ENCODE data around the gene REC114.
"Not testable (repeated sequence)": the region's sequence is repeated elsewhere in the genome, so short reads cannot be mapped to it uniquely, and the experiment has no call there.

The REC114 gene

GRCh38 chr15:73442421-73442820 lies 543 bp upstream of the REC114 start:
- no peaks in the 10 kb centered on the region for H4K20me1 ChIP-seq (ENCODE audit: insufficient read depth)
- no peaks in the 10 kb centered on the region for H3K27me3 ChIP-seq (ENCODE audit: insufficient read depth, low read depth)
- TF ChIP-seq, protein P1, sequence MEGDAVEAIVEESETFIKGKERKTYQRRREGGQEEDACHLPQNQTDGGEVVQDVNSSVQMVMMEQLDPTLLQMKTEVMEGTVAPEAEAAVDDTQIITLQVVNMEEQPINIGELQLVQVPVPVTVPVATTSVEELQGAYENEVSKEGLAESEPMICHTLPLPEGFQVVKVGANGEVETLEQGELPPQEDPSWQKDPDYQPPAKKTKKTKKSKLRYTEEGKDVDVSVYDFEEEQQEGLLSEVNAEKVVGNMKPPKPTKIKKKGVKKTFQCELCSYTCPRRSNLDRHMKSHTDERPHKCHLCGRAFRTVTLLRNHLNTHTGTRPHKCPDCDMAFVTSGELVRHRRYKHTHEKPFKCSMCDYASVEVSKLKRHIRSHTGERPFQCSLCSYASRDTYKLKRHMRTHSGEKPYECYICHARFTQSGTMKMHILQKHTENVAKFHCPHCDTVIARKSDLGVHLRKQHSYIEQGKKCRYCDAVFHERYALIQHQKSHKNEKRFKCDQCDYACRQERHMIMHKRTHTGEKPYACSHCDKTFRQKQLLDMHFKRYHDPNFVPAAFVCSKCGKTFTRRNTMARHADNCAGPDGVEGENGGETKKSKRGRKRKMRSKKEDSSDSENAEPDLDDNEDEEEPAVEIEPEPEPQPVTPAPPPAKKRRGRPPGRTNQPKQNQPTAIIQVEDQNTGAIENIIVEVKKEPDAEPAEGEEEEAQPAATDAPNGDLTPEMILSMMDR (conservative IDR thresholded peaks at IDR 0.05; ENCODE audit: low read depth, low read length) = no peak
- no peaks in the 10 kb centered on the region for H3K79me2 ChIP-seq (ENCODE audit: insufficient read depth, low read depth)
- no peak overlapping the region for H3K27ac ChIP-seq
- no peak overlapping the region for H3K4me2 ChIP-seq
- no peak overlapping the region for H2AFZ ChIP-seq (ENCODE audit: low read depth)
- no peak overlapping the region for H3K9ac ChIP-seq
- no peak overlapping the region for H3K4me3 ChIP-seq (IDR thresholded peaks at IDR 0.05; ENCODE audit: insufficient read depth, low read depth, low read length)
- no peaks in the 10 kb centered on the region for H3K4me1 ChIP-seq (ENCODE audit: low read depth, poor library complexity, severe bottlenecking)
- no peaks in the 10 kb centered on the region for H3K36me3 ChIP-seq (ENCODE audit: insufficient read depth)

DNA sequence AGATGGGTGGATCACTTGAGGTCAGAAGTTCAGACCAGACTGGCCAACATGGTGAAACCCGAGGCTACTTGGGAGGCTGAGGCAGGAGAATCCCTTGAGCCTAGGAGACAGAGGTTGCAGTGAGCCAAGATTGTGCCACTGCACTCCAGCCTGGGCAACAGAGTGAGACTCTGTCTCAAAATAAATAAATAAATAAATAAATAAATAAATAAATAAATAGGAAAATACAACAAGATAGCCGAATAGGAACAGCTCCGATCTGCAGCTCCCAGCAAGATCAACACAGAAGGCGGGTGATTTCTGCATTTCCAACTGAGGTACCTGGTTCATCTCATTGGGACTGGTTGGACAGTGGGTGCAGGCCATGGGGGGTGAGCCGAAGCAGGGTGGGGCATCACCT lies 4.5 kb downstream of the REC114 start:
- H3K27me3 ChIP-seq (ENCODE audit: insufficient read depth, low read depth); H3K4me3 ChIP-seq (IDR thresholded peaks at IDR 0.05; ENCODE audit: insufficient read depth, low read depth, low read length); H3K27ac ChIP-seq; H3K36me3 ChIP-seq (ENCODE audit: insufficient read depth); H4K20me1 ChIP-seq (ENCODE audit: insufficient read depth); H3K4me2 ChIP-seq; H2AFZ ChIP-seq (ENCODE audit: low read depth); H3K79me2 ChIP-seq (ENCODE audit: insufficient read depth, low read depth); H3K9ac ChIP-seq; H3K4me1 ChIP-seq (ENCODE audit: low read depth, poor library complexity, severe bottlenecking): not testable (repeated sequence)

DNA sequence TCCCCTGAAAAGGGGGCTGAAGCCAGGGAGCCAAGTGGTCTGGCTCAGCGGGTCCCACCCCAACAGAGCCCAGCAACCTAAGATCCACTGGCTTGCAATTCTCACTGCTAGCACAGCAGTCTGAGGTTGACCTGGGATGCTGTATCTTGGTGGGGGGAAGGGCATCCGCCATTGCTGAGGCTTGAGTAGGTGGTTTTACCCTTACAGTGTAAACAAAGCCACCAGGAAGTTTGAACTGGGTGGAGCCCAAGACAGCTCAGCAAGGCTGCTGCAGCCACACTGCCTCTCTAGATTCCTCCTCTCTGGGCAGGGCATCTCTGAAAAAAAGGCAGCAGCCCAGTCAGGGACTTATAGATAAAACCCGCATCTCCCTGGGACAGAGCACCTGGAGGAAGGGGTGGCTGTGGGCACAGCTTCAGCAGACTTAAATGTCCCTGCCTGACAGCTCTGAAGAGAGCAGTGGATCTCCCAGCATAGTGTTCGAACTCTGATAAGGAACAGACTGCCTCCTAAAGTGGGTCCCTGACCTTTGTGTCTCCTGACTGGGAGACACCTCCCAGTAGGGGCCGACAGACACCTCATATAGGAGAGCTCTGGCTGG lies 5.3 kb downstream of the REC114 start:
- H3K4me2 ChIP-seq; H3K27ac ChIP-seq; H3K9ac ChIP-seq; H3K4me3 ChIP-seq (IDR thresholded peaks at IDR 0.05; ENCODE audit: insufficient read depth, low read depth, low read length); H4K20me1 ChIP-seq (ENCODE audit: insufficient read depth); H3K79me2 ChIP-seq (ENCODE audit: insufficient read depth, low read depth); H3K4me1 ChIP-seq (ENCODE audit: low read depth, poor library complexity, severe bottlenecking); H3K27me3 ChIP-seq (ENCODE audit: insufficient read depth, low read depth); H3K36me3 ChIP-seq (ENCODE audit: insufficient read depth); H2AFZ ChIP-seq (ENCODE audit: low read depth): not testable (repeated sequence)

GRCh38 chr15:73449980-73450379 lies 7.0 kb downstream of the REC114 start:
- H4K20me1 ChIP-seq (ENCODE audit: insufficient read depth); H2AFZ ChIP-seq (ENCODE audit: low read depth); H3K27me3 ChIP-seq (ENCODE audit: insufficient read depth, low read depth); H3K4me3 ChIP-seq (IDR thresholded peaks at IDR 0.05; ENCODE audit: insufficient read depth, low read depth, low read length); H3K79me2 ChIP-seq (ENCODE audit: insufficient read depth, low read depth); H3K27ac ChIP-seq; H3K36me3 ChIP-seq (ENCODE audit: insufficient read depth); H3K4me1 ChIP-seq (ENCODE audit: low read depth, poor library complexity, severe bottlenecking); H3K9ac ChIP-seq; H3K4me2 ChIP-seq: not testable (repeated sequence)

GRCh38 chr15:73454096-73454495 lies 11.1 kb downstream of the REC114 start:
- H3K4me2 ChIP-seq = no peak overlapping the region
- H3K36me3 ChIP-seq (ENCODE audit: insufficient read depth) = no peaks in the 10 kb centered on the region
- H3K27ac ChIP-seq = no peak overlapping the region
- H3K4me3 ChIP-seq (IDR thresholded peaks at IDR 0.05; ENCODE audit: insufficient read depth, low read depth, low read length) = no peak overlapping the region
- no peaks in the 10 kb centered on the region for H3K79me2 ChIP-seq (ENCODE audit: insufficient read depth, low read depth)
- H3K9ac ChIP-seq = no peak overlapping the region
- no peaks in the 10 kb centered on the region for H3K27me3 ChIP-seq (ENCODE audit: insufficient read depth, low read depth)
- H4K20me1 ChIP-seq (ENCODE audit: insufficient read depth) = no peaks in the 10 kb centered on the region
- TF ChIP-seq, protein P1 (conservative IDR thresholded peaks at IDR 0.05; ENCODE audit: low read depth, low read length) = no peak
- no peaks in the 10 kb centered on the region for H3K4me1 ChIP-seq (ENCODE audit: low read depth, poor library complexity, severe bottlenecking)
- no peak overlapping the region for H2AFZ ChIP-seq (ENCODE audit: low read depth)

- Histone ChIP-seq H3K36me3 (ENCODE audit: insufficient read depth) (no peaks in the 10 kb centered on the region), H3K9ac (no peak overlapping the region), H3K79me2 (ENCODE audit: insufficient read depth, low read depth) (no peaks in the 10 kb centered on the region), H3K27ac (no peak overlapping the region), H2AFZ (ENCODE audit: low read depth) (no peak overlapping the region), H3K4me1 (ENCODE audit: low read depth, poor library complexity, severe bottlenecking) (no peaks in the 10 kb centered on the region), H4K20me1 (ENCODE audit: insufficient read depth) (no peaks in the 10 kb centered on the region), H3K27me3 (ENCODE audit: insufficient read depth, low read depth) (no peaks in the 10 kb centered on the region), H3K4me2 (no peak overlapping the region), H3K4me3 (IDR thresholded peaks at IDR 0.05; ENCODE audit: insufficient read depth, low read depth, low read length) (no peak overlapping the region)
- TF ChIP-seq, protein P1 (conservative IDR thresholded peaks at IDR 0.05; ENCODE audit: low read depth, low read length) = no peak
Observed at GRCh38 chr15:73455876-73456275, 12.9 kb downstream of the REC114 start.
